ENCODE data around the gene BABAM2.

DNA sequence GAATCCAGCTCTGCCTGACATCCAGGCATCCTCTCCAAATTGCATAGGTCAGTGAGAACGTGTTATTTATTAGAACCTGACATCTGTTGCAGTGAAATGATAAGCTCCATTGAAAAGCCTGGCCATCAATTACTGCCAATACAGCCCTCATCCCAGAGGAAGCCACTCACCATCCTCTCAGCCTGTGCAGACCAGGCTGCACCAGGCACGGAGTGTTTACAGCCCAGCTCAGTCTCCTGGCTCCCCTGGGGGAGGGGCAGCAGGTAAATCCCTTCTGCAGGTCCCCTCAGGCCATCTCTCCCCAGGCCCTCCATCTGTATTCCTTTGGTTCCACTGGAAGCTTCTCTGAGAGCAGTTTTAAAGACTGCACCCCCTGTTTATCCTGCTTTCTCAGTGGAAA, 419.6 kb downstream of the BABAM2 start:
- TF ChIP-seq, protein P1, sequence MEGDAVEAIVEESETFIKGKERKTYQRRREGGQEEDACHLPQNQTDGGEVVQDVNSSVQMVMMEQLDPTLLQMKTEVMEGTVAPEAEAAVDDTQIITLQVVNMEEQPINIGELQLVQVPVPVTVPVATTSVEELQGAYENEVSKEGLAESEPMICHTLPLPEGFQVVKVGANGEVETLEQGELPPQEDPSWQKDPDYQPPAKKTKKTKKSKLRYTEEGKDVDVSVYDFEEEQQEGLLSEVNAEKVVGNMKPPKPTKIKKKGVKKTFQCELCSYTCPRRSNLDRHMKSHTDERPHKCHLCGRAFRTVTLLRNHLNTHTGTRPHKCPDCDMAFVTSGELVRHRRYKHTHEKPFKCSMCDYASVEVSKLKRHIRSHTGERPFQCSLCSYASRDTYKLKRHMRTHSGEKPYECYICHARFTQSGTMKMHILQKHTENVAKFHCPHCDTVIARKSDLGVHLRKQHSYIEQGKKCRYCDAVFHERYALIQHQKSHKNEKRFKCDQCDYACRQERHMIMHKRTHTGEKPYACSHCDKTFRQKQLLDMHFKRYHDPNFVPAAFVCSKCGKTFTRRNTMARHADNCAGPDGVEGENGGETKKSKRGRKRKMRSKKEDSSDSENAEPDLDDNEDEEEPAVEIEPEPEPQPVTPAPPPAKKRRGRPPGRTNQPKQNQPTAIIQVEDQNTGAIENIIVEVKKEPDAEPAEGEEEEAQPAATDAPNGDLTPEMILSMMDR (IDR thresholded peaks at IDR 0.05; ENCODE audit: poor library complexity), result no peak
- TF ChIP-seq EZH2 (IDR thresholded peaks at IDR 0.05; ENCODE audit: borderline replicate concordance) (no peak), EZH2phosphoT487 (IDR thresholded peaks at IDR 0.05; ENCODE audit: low read depth, severe bottlenecking, unreplicated experiment) (no peak)

Measured in hepatocyte (in vitro differentiated cells).